HG03280 (cell line): ENCODE data around the gene DENR.

Experiments
- ATAC-seq: cut with Tn5 transposase; IDR thresholded peaks from one replicate; pipeline ENCODE4 v1.9.1; 2021; ENCODE audit warnings: mild to moderate bottlenecking, moderate library complexity; ENCODE audit not compliant: unreplicated experiment

DENR gene

GRCh38 chr12:122813310-122813713 is 60.7 kb downstream of the DENR start:
- no peak for ATAC-seq

- no peak for ATAC-seq
These were observed 66.7 kb downstream of the DENR start for GRCh38 chr12:122819209-122819785.

- no peak for ATAC-seq
These were observed 67.5 kb downstream of the DENR start for GRCh38 chr12:122820138-122820537.
